HG03064 (cell line): ENCODE results near the gene PDGFD.

ENCODE experiments used
- ATAC-seq: cut with Tn5 transposase; IDR thresholded peaks from one replicate; pipeline ENCODE4 v1.9.1; 2021; ENCODE audit warnings: low read depth; ENCODE audit not compliant: unreplicated experiment

Gene PDGFD

DNA sequence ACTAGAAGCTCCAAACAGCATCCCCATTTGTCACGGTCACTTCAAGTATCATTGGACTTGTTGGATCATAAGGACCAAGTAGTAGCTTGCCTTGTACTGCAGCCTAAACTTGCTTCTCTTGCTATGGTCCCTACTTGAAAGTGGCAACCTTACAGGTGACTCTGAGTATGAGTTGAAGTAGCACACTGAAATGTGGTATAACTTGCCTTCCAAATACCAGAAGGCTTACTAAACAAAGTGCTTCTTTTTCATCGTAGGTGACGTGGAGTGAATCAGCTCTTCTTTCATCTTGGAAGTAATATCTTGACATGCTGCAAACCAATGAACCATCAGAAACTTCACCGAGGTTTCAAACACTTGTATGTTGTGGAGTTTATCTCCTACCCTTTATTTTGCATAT is 296.5 kb downstream of the PDGFD start:
- ATAC-seq, result no peak

- ATAC-seq, result no peak
Observed at GRCh38 chr11:103863497-103863896, 300.4 kb downstream of the PDGFD start.

DNA sequence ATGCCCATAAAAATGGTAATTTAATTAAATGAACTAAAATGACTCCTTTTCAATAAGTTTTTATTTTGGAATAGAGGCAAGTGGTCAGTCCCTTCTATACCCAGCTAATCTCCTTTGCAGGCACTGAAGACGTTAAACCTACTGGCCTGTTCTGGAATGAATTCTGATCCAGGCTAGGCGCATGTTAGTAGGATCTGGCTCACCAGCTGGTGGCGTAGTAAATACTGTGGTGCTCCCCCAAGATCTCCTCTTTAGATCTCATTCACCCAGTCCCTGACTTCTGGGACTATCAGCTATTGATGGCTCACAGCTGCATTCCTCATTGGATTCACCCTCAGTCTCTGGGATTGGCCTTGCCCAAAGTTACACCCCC is 301.2 kb downstream of the PDGFD start:
- ATAC-seq, result no peak

DNA sequence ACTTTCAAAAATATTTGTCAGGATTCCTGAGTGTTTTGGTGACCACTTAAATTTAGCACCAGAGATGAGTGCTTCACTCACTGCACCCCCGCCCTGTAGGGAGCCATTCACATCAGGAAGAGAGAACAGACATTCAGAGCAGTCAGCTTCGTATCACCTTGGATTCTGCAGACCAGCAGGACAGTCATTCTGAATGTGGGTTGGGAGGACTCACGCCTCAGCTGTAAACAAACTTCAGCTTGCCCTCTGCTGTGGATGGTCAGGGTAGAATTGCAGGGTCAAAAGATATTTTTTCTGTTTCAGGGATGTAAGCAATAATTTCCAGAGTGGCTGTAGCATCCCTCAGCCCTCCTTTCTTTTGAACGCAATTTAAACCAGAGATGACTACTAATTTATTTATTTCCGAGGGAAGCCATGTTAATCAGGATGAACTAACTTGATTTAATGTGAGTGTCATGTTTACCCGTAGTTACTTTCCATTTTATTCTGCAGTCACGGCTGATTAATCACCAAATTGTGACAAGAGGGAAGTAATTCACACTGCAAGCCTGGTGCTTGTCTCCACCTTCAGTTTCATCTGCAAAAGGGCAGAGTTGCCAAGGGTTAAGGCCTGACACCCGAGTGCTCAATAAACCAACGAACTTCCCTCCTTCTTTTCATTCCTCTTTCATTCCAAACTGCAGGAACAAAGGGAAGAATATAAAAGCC is 301.7 kb downstream of the PDGFD start:
- peak; percentile 72 for ATAC-seq
